ENCODE data around the gene GOLGA6L6.
"Not testable (repeated sequence)": the region's sequence is repeated elsewhere in the genome, so short reads cannot be mapped to it uniquely, and the experiment has no call there.

Gene GOLGA6L6

GRCh38 chr15:20541700-20542099, at the start of gene GOLGA6L6:
GOLGA6L6 (minus strand) TSS chr15:20541800; CDS start chr15:20541709, 91 bp downstream.
- not testable (repeated sequence) for DNase-seq (ENCODE audit: insufficient read length, low spot score); FAIRE-seq

GRCh38 chr15:20590069-20590468, 48.5 kb upstream of the GOLGA6L6 start:
- not testable (repeated sequence) for FAIRE-seq; DNase-seq (ENCODE audit: insufficient read length, low spot score)

- not testable (repeated sequence) for DNase-seq (ENCODE audit: insufficient read length, low spot score); FAIRE-seq
Measured at GRCh38 chr15:20586821-20587220, 45.2 kb upstream of the GOLGA6L6 start.

- DNase-seq (ENCODE audit: insufficient read length, low spot score); FAIRE-seq: not testable (repeated sequence)
Measured at GRCh38 chr15:20582726-20583115, 41.1 kb upstream of the GOLGA6L6 start.

- not testable (repeated sequence) for FAIRE-seq; DNase-seq (ENCODE audit: insufficient read length, low spot score)
Measured at GRCh38 chr15:20582109-20582725, 40.6 kb upstream of the GOLGA6L6 start.

GRCh38 chr15:20581261-20582108, 39.9 kb upstream of the GOLGA6L6 start:
- not testable (repeated sequence) for FAIRE-seq; DNase-seq (ENCODE audit: insufficient read length, low spot score)

- FAIRE-seq = not testable (repeated sequence)
Measured at GRCh38 chr15:20579662-20580061, 38.1 kb upstream of the GOLGA6L6 start.

GRCh38 chr15:20551289-20551688, 9.7 kb upstream of the GOLGA6L6 start:
- not testable (repeated sequence) for FAIRE-seq; DNase-seq (ENCODE audit: insufficient read length, low spot score)

More at GRCh38 chr15:20579662-20580061, 38.1 kb upstream of the GOLGA6L6 start:
- not testable (repeated sequence) for DNase-seq (ENCODE audit: insufficient read length, low spot score)

GRCh38 chr15:20505926-20506658, 35.5 kb downstream of the GOLGA6L6 start:
- not testable (repeated sequence) for DNase-seq (ENCODE audit: insufficient read length, low spot score); FAIRE-seq

- not testable (repeated sequence) for DNase-seq (ENCODE audit: insufficient read length, low spot score); FAIRE-seq
Measured at GRCh38 chr15:20502839-20503238, 38.8 kb downstream of the GOLGA6L6 start.

- FAIRE-seq; DNase-seq (ENCODE audit: insufficient read length, low spot score): not testable (repeated sequence)
Measured at GRCh38 chr15:20501512-20502222, 39.9 kb downstream of the GOLGA6L6 start.

- FAIRE-seq; DNase-seq (ENCODE audit: insufficient read length, low spot score): not testable (repeated sequence)
Measured at GRCh38 chr15:20497781-20498180, 43.8 kb downstream of the GOLGA6L6 start.

GRCh38 chr15:20493035-20493434, 48.6 kb downstream of the GOLGA6L6 start:
- not testable (repeated sequence) for FAIRE-seq; DNase-seq (ENCODE audit: insufficient read length, low spot score)

GRCh38 chr15:20492598-20492997, 49.0 kb downstream of the GOLGA6L6 start:
- FAIRE-seq; DNase-seq (ENCODE audit: insufficient read length, low spot score): not testable (repeated sequence)

- DNase-seq (ENCODE audit: insufficient read length, low spot score); FAIRE-seq: not testable (repeated sequence)
Measured at GRCh38 chr15:20489320-20489719, 52.3 kb downstream of the GOLGA6L6 start.

All from HTR-8/SVneo (cell line).